Fibroblast of mammary gland (primary cell): ENCODE results near the gene RPE65.
"Not testable (repeated sequence)": the region's sequence is repeated elsewhere in the genome, so short reads cannot be mapped to it uniquely, and the experiment has no call there.

Source experiments
- DNase-seq: peaks from one replicate; pipeline ENCODE4 v3.0.0-alpha.2; 2010; ENCODE audit warnings: low read depth
- H3K4me3 ChIP-seq: 2 replicates; pipeline ENCODE4 v1.5.1; 2011; ENCODE audit warnings: low read depth, mild to moderate bottlenecking, low read length, moderate library complexity; ENCODE audit not compliant: control insufficient read depth
- TF ChIP-seq, protein P1 (sequence below): conservative IDR thresholded peaks from 2 replicates; pipeline ENCODE4 v1.5.1; 2011; ENCODE audit warnings: low read depth, low read length, inconsistent platforms; ENCODE audit not compliant: control insufficient read depth, insufficient read depth

The RPE65 gene

DNA sequence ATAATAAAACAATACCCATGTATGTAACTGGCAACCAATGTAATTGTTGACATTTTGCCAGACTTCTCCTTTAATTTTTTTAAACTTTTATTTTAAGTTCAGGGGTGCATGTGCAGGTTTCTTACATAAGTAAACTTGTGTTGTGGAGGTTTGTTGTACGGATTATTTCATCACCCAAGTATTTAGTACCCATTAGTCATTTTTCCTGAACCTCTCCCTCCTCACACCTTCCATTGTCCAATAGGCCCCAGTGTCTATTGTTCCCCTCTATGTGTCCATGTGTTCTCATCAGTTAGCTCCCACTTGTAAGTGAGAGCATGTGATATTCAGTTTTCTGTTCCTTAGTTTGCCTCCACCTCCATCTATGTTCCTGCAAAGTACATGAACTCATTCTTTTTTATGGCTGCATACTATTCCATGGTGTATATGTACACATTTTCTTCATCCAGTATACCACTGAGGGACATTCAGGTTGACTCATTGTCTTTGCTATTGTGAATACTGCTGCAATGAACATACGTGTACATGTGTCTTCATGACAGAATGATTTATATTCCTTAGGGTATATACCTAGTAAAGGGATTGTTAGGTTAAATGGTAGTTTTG, 40.4 kb upstream of the RPE65 start:
- H3K4me3 ChIP-seq: no peak overlapping the region
- TF ChIP-seq, protein P1, sequence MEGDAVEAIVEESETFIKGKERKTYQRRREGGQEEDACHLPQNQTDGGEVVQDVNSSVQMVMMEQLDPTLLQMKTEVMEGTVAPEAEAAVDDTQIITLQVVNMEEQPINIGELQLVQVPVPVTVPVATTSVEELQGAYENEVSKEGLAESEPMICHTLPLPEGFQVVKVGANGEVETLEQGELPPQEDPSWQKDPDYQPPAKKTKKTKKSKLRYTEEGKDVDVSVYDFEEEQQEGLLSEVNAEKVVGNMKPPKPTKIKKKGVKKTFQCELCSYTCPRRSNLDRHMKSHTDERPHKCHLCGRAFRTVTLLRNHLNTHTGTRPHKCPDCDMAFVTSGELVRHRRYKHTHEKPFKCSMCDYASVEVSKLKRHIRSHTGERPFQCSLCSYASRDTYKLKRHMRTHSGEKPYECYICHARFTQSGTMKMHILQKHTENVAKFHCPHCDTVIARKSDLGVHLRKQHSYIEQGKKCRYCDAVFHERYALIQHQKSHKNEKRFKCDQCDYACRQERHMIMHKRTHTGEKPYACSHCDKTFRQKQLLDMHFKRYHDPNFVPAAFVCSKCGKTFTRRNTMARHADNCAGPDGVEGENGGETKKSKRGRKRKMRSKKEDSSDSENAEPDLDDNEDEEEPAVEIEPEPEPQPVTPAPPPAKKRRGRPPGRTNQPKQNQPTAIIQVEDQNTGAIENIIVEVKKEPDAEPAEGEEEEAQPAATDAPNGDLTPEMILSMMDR: no peak

DNA sequence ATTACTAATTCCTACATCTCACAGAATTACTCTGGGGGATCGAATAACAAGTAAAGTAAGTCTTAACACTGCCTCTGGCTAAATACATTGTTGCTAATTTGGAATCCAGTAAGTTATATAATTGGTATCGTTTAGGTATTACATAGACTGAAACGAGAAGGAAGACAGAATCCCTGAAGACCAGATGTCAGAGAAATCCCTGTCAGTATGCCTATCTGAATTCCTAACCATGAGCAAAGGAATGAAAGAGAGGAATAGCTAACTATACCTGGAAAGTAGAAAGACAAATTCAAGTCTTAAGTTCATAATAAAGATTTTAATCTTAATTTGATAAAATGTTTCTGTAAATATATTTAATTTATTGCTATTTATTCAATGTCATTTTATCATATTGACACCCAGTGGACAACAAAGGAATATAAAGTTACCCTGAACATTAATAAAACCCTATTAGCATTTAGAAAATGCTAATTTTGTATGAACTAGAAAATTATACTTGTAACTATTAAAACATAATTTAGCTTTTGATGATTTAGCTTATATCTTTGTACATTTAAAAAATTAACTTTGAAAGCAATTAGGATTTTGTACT, 35.8 kb upstream of the RPE65 start:
- DNase-seq: no peak
- no peak overlapping the region for H3K4me3 ChIP-seq
- TF ChIP-seq, protein P1: no peak

More for the DNA sequence above, 40.4 kb upstream of the RPE65 start:
- no peak for DNase-seq

DNA sequence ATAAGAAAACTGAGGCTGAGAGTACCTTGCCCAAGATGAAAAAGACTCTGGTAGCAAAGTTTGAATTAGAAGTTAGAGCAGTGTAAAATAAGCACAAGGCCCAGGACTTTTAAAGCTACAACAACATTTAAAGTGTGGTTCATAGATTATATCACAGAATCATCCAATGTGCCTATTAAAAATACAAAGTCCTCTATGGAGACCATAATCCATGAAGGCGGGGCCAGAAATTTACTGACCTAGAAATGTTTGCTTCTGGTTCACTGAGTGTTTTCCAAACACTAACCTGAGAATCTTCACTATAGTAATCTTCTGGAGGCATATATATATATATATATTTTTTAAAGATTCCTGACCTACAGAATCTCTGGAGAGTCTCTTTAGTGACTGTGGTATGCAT, 34.9 kb upstream of the RPE65 start:
- TF ChIP-seq, protein P1: no peak
- DNase-seq: no peak
- H3K4me3 ChIP-seq: no peak overlapping the region

DNA sequence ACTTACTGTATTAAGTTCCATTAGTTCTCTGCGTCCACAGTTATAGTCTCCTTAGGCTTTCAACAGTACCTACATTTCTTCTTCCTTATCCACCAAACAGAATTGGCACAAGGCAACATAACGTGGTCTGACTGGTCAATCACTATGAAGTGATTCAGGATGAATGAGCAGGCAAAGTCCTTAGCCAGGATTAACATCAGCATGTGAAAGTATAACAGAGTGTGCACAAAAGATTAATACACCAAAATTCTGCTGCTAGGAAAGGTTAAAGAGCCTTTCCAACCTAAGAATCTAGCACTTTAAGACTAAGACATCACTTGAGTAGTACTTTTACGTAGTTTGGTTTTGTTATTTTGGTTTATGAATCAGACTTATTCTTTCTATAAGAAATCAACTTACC, 31.3 kb upstream of the RPE65 start:
- peak; percentile 44 for DNase-seq
- H3K4me3 ChIP-seq: no peak overlapping the region
- TF ChIP-seq, protein P1: no peak

DNA sequence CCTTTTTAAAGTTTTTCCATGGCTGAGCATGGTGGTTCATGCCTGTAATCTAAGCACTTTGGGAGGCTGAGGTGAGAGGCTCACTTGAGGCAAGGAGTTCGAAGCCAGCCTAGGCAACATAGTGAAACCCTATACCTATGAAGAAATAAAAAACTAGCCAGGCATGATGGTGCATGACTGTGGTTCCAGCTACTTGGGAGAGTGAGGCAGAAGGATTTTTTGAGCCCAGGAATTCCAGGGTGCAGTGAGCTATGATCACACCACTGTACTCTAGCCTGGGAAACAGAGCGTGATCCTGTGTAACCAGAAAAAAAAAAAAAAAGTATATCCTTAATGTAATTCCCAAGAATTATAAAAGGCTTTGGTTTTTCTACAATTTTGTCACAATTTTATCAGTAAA, 29.7 kb upstream of the RPE65 start:
- TF ChIP-seq, protein P1: no peak
- no peak for DNase-seq
- no peak overlapping the region for H3K4me3 ChIP-seq

DNA sequence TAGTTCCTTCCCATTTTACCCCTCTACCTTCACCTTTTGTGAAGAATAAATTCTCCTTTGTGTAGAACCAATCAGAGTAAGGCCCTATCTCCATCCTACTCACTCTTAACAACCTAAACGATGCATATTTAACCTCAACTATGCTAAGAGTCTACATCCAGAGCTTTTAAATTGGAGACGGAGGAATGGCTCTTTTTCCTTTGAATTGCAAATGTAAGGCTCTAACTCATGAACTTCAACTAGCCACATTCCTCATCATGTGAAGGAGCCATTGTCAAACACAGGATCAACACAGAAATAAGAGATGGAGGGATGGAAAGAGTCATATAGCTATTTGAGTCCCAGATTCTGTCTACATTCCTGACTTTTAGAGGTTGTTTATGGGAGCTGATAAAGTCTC, 28.9 kb upstream of the RPE65 start:
- TF ChIP-seq, protein P1: no peak

DNA sequence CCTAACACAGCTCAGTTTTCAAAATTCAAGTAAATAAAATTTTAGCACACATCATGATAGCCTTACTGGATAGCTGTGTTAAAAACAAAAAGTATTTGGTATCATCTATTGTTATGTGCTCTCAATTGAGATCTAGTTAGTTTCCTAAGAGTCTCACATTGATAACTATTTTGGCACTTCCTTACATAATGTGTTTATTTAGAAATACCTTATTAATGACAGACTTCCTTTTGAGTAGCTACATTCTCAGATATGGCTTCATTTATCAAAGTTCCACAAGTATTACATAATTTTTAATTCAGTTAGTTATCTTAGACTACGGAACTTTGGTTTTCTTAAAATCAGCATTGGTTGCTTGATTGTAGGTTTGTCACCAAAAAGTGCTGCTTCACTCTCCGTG, 26.9 kb upstream of the RPE65 start:
- not testable (repeated sequence) for DNase-seq, H3K4me3 ChIP-seq

More for the DNA sequence above, 28.9 kb upstream of the RPE65 start:
- no peak overlapping the region for H3K4me3 ChIP-seq
- no peak for DNase-seq
